Karpas-422 (cell line): ENCODE measurements around the gene ADAT3. TPM values are rescaled to one million over a fixed set of nuclear protein-coding genes. Genes with fewer than 3 reads are reported as not detected.

ENCODE experiments used
- DNase-seq: peaks from one replicate; pipeline ENCODE4 v3.0.0-alpha.2; 2015
- H2AFZ ChIP-seq: fragments of 200-600 bp; sonication (generic); 2 replicates; pipeline ENCODE4 v1.6.1; 2014; ENCODE audit warnings: antibody characterized with exemption, low read length, mixed read lengths
- H3K27ac ChIP-seq: fragments of 200-600 bp; sonication (generic); 2 replicates; pipeline ENCODE4 v1.5.1; 2014; ENCODE audit warnings: mild to moderate bottlenecking, low read length, moderate library complexity
- H3K27me3 ChIP-seq: fragments of 200-600 bp; sonication (generic); 2 replicates; pipeline ENCODE4 v1.6.1; 2014; ENCODE audit warnings: low read length, mixed read lengths
- H3K36me3 ChIP-seq: fragments of 200-600 bp; sonication (generic); 2 replicates; pipeline ENCODE4 v1.6.1; 2014; ENCODE audit warnings: low read length, mixed read lengths; ENCODE audit not compliant: insufficient read depth
- H3K4me1 ChIP-seq: fragments of 200-600 bp; sonication (generic); 2 replicates; pipeline ENCODE4 v1.6.1; 2014; ENCODE audit warnings: mild to moderate bottlenecking, low read length, mixed read lengths
- H3K4me2 ChIP-seq: fragments of 200-600 bp; sonication (generic); 2 replicates; pipeline ENCODE4 v1.6.1; 2014; ENCODE audit warnings: low read length, low read depth, mild to moderate bottlenecking; ENCODE audit not compliant: poor library complexity, severe bottlenecking
- H3K4me3 ChIP-seq: fragments of 200-600 bp; sonication (generic); 2 replicates; pipeline ENCODE4 v1.5.1; 2014; ENCODE audit warnings: mild to moderate bottlenecking, antibody characterized with exemption, low read length, mixed read lengths
- H3K79me2 ChIP-seq: fragments of 200-600 bp; sonication (generic); 2 replicates; pipeline ENCODE4 v1.6.1; 2014; ENCODE audit warnings: mild to moderate bottlenecking, low read length, mixed read lengths
- H3K9ac ChIP-seq: fragments of 200-600 bp; sonication (generic); 2 replicates; pipeline ENCODE4 v1.6.0; 2014; ENCODE audit warnings: low read length
- H3K9me2 ChIP-seq: fragments of 200-600 bp; sonication (generic), shearing (Covaris generic); replicated peaks from 2 replicates; pipeline ENCODE4 v1.6.0; 2014; ENCODE audit warnings: mild to moderate bottlenecking, low read length, moderate library complexity; ENCODE audit not compliant: insufficient read depth
- H3K9me3 ChIP-seq: fragments of 300-700, 200-600 bp; sonication (generic); 2 replicates; pipeline ENCODE4 v1.6.1; 2014; ENCODE audit warnings: low read length, mixed read lengths
- H4K20me1 ChIP-seq: fragments of 200-600 bp; sonication (generic); 2 replicates; pipeline ENCODE4 v1.6.1; 2014; ENCODE audit warnings: mild to moderate bottlenecking, antibody characterized with exemption, low read length, low read depth; ENCODE audit not compliant: insufficient read depth
- total RNA-seq: library from RNA; depleted of rRNA; stranded (reverse); fragments of >200 nt; shearing (Covaris generic); gene quantifications from 2 replicates; pipeline ENCODE4 v1.2.3, GENCODE V29; 2014; ENCODE audit warnings: low replicate concordance

Gene ADAT3
- total RNA-seq, 1 experiment from 2014 or later, result 1.2 TPM

DNA sequence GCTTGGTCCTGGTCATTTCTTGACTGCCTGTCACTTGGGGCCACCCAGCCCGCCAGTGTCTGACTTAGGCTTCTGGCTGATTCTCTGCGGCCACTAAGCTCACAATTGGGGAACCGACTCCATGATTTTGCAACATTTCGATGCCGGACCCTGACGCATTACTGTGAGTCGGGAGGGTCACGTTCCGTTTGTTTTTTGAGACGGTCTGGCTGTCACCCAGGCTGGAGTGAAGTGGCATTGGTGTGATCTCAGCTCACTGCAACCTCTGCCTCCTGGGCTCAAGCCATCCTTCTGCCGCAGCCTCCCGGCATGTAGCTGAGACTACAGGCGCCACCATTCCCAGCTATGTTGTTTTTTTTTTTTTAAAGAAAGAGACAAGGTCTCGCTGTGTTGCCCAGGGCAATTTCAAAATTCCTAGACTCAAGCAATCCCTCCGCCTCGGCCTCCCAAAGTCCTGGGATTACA, 3.2 kb upstream of the ADAT3 start:
- no peaks in the 10 kb centered on the region for H3K9me2 ChIP-seq
- H2AFZ ChIP-seq, result no peak overlapping the region
- H3K27ac ChIP-seq, result no peak overlapping the region

DNA sequence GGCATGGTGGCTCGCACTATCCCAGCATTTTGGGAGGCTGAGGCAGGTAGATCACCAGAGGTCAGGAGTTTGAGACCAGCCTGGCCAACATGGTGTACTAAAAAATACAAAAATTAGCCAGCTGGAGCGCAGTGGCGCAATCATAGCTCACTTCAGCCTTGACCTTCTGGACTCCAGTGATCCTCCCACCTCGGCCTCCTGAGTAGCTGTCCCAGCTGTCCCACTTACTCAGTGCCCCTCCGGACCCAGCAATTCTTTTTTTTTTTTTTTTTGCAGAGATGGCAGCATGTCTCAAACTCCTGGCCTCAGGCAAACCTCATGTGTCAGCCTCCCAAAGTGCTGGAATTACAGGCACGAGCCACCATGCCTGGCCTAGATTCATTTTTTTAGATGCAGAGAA, 2.3 kb upstream of the ADAT3 start:
- Histone ChIP-seq H3K27ac (no peak overlapping the region), H3K9me2 (no peaks in the 10 kb centered on the region), H3K9ac (no peak overlapping the region), H4K20me1 (no peaks in the 10 kb centered on the region), H2AFZ (no peak overlapping the region), H3K4me1 (peaks cover 29% of the 10 kb centered on the region), H3K9me3 (no peaks in the 10 kb centered on the region), H3K4me2 (peak overlapping the region; percentile 59), H3K36me3 (no peaks in the 10 kb centered on the region), H3K4me3 (no peak overlapping the region), H3K79me2 (peaks cover 24% of the 10 kb centered on the region), H3K27me3 (no peaks in the 10 kb centered on the region)
- no peak for DNase-seq

More for the DNA sequence above, 3.2 kb upstream of the ADAT3 start:
- DNase-seq, result no peak
- Histone ChIP-seq H4K20me1 (no peaks in the 10 kb centered on the region), H3K27me3 (no peaks in the 10 kb centered on the region), H3K36me3 (no peaks in the 10 kb centered on the region), H3K4me2 (no peak overlapping the region), H3K79me2 (peaks cover 14% of the 10 kb centered on the region), H3K4me1 (peaks cover 38% of the 10 kb centered on the region), H3K9me3 (no peaks in the 10 kb centered on the region), H3K9ac (no peak overlapping the region), H3K4me3 (no peak overlapping the region)

DNA sequence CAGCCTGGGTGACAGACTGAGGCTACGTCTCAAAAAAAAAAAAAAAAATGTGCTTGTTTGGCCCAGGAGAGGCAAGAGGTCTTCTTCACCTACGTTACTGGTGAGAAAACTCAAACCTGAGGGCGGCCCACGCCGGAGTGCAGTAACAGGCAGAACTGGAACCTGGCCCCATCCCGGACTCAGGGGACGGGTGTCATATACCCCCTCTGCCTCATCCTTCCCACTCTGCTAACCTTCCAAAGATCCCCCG, 414 bp upstream of the ADAT3 start:
- Histone ChIP-seq H2AFZ (peak overlapping the region; percentile 29), H3K9me3 (no peaks in the 10 kb centered on the region), H3K4me2 (peak overlapping the region; percentile 59), H3K27ac (peak overlapping the region; percentile 60), H3K4me1 (peaks cover 29% of the 10 kb centered on the region), H3K36me3 (no peaks in the 10 kb centered on the region), H3K9me2 (no peaks in the 10 kb centered on the region), H3K4me3 (peak overlapping the region; percentile 76), H3K9ac (peak overlapping the region; percentile 72), H4K20me1 (no peaks in the 10 kb centered on the region), H3K27me3 (no peaks in the 10 kb centered on the region), H3K79me2 (peaks cover 38% of the 10 kb centered on the region)
- no peak for DNase-seq

DNA sequence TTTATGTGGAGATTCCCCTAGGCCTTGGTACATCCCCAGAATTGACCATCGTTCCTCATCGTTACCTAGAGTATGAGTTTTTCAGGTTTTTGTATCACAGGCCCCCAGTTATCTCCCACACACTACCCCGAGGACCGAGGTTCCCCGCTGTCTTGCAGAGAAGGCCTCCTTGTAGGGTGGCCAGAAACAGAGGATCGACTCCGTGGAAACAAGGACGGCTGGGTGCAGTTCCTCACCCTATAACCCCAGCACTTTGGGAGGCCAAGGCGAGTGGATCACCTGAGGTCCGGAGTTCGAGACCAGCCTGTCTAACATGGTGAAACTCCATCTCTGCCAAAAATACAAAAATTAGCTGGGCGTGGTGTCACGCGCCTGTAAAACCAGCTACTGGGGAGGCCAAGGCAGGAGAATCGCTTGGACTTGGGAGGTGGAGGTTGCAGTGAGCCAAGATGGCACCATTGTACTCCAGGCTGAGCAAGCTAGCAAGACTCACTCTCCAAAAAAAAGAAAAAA, 720 bp downstream of the ADAT3 start:
- no peak overlapping the region for H3K27ac ChIP-seq
- no peaks in the 10 kb centered on the region for H4K20me1 ChIP-seq
- H3K9ac ChIP-seq, result peak overlapping the region; percentile 79
- H3K9me2 ChIP-seq, result no peaks in the 10 kb centered on the region
- peak overlapping the region; percentile 76 for H3K4me3 ChIP-seq
- no peaks in the 10 kb centered on the region for H3K36me3 ChIP-seq
- H3K9me3 ChIP-seq, result no peaks in the 10 kb centered on the region
- H3K4me1 ChIP-seq, result peaks cover 29% of the 10 kb centered on the region
- H3K27me3 ChIP-seq, result no peaks in the 10 kb centered on the region
- peaks cover 45% of the 10 kb centered on the region for H3K79me2 ChIP-seq
- no peak overlapping the region for H2AFZ ChIP-seq
- peak overlapping the region; percentile 84 for H3K4me2 ChIP-seq
- DNase-seq, result no peak

DNA sequence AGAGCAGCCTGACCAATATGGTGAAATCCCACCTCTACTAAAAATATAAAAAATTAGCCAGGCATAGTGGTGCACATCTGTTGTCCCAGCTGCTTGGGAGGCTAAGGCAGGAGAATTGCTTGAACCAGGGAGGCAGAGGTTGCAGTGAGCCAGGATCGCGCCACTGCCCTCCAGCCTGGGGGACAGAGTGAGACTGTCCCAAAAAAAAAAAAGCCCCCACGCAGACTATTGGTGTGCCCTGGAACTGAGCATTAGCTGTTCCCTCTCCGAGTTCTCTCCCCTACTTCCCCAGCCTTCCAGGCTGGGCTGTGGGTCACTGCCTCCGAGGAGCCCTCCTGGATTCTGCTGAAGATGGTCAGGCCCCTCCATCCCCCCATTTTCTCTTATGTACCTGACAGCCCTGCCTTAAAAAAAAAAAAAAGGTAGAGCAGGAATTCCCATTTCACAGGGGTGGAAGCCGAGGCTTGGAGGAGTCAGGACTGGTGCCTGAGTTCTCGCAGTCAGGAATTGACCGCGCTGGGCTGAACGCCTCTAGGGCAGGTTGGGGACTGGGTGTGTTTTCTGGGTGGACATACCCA, 1.9 kb downstream of the ADAT3 start:
- Histone ChIP-seq H3K9me3 (no peaks in the 10 kb centered on the region), H3K4me3 (no peak overlapping the region), H3K36me3 (no peaks in the 10 kb centered on the region), H2AFZ (no peak overlapping the region), H3K9me2 (no peaks in the 10 kb centered on the region), H3K27me3 (no peaks in the 10 kb centered on the region), H4K20me1 (no peaks in the 10 kb centered on the region), H3K4me1 (peaks cover 29% of the 10 kb centered on the region), H3K9ac (no peak overlapping the region), H3K4me2 (no peak overlapping the region), H3K79me2 (peaks cover 57% of the 10 kb centered on the region), H3K27ac (no peak overlapping the region)
- DNase-seq, result no peak

DNA sequence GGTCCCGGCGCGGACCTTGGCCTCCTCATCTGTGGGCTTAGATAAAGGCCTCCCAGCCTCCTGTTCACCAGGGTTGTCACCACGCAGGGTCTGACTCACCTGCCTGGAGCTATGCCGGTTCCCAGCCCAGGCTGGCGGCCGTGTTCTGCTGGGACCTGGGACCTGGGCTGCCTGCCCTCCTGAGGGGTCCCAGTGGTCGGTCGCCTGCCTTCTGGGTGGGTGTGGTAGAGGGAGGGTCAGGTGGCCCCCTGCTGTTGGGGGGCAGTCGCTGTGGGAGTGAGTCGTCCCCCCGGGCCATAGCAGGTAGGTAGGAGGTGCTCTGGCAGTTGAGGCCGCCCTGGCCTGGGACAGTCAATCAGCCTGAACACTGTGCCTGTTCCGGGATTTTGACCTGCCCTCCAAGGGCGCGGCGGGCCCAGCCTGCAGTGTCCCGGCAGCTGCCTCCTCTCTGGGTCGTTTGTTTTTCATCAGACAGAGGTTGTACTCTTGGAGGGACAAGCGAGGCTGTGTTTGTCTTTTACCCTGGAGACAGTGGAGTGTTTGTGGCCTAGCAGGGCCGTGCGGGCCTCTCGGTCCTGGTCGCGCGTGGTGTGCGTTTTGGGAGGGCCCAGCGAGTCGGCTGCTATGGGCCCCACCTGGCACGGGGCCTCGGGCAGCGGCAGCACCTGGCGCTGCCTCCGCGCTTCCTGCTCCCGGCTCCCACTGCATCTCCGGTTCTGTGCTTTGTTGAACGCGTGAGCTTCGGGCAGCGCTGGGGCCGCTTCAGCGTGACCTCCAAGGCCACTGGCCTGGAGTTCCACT, 2.6 kb downstream of the ADAT3 start:
- H4K20me1 ChIP-seq, result no peaks in the 10 kb centered on the region
- H3K27me3 ChIP-seq, result no peaks in the 10 kb centered on the region

DNA sequence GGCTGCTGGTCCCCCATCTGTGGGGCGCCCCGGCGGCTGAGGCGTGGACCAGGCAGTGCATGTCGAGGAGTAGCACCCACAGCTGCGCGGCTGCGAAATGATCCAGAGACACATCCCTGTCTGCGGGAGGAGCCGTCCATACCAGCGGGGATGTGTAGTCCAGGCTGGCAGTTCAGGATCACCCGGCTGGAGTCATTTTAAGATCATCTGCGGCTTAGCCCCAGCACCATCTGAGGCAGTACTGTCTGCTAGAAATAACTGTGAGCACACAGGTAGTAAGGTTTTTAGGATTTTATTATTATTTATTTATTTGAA, 3.1 kb downstream of the ADAT3 start:
- peaks cover 23% of the 10 kb centered on the region for H3K4me1 ChIP-seq
- no peaks in the 10 kb centered on the region for H3K9me3 ChIP-seq
- H3K4me2 ChIP-seq, result no peak overlapping the region
- H3K36me3 ChIP-seq, result no peaks in the 10 kb centered on the region
- no peaks in the 10 kb centered on the region for H3K9me2 ChIP-seq
- no peak overlapping the region for H3K9ac ChIP-seq
- no peak overlapping the region for H3K27ac ChIP-seq
- H3K27me3 ChIP-seq, result no peaks in the 10 kb centered on the region
- H2AFZ ChIP-seq, result no peak overlapping the region
- H4K20me1 ChIP-seq, result no peaks in the 10 kb centered on the region
- H3K79me2 ChIP-seq, result peaks cover 64% of the 10 kb centered on the region
- DNase-seq, result no peak
- no peak overlapping the region for H3K4me3 ChIP-seq

More for the DNA sequence above, 2.6 kb downstream of the ADAT3 start:
- Histone ChIP-seq H3K9me2 (no peaks in the 10 kb centered on the region), H3K36me3 (no peaks in the 10 kb centered on the region), H3K4me2 (no peak overlapping the region), H3K79me2 (peaks cover 60% of the 10 kb centered on the region), H3K27ac (no peak overlapping the region), H3K9me3 (no peaks in the 10 kb centered on the region), H3K4me3 (no peak overlapping the region), H3K4me1 (peaks cover 29% of the 10 kb centered on the region), H3K9ac (no peak overlapping the region), H2AFZ (no peak overlapping the region)
- no peak for DNase-seq

DNA sequence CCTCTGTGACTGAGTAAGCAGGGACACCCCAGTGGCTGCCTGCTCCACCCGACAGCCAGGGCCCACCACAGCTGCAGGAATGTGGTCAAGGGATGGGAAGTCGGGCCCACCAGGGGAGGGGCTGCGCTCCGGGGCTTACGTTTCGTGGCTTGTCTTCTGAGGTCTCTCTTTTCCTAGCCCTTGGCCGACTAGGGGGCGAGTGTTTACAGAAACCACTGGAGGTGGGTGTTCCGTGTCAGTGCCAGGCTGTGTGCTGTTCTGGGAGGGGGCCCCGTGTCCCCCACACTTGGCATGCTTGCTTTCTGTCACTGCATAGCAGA, 4.5 kb downstream of the ADAT3 start:
- no peak for DNase-seq
- no peak overlapping the region for H3K9ac ChIP-seq
- no peak overlapping the region for H3K4me2 ChIP-seq

More for the DNA sequence above, 4.5 kb downstream of the ADAT3 start:
- no peak overlapping the region for H3K27ac ChIP-seq
- no peak overlapping the region for H2AFZ ChIP-seq
- H3K36me3 ChIP-seq, result no peaks in the 10 kb centered on the region
- H3K9me2 ChIP-seq, result no peaks in the 10 kb centered on the region
- H3K79me2 ChIP-seq, result peaks cover 68% of the 10 kb centered on the region
- H4K20me1 ChIP-seq, result no peaks in the 10 kb centered on the region
- H3K4me3 ChIP-seq, result no peak overlapping the region
- H3K9me3 ChIP-seq, result no peaks in the 10 kb centered on the region
- H3K4me1 ChIP-seq, result peaks cover 9% of the 10 kb centered on the region
- H3K27me3 ChIP-seq, result no peaks in the 10 kb centered on the region
